Right lobe of liver (tissue), 6 donors: ENCODE data around the gene A2ML1. TPM values are rescaled to one million over a fixed set of nuclear protein-coding genes. Genes with fewer than 3 reads are reported as not detected.

Experiments used
- ATAC-seq, 4 donors: fragments of 200-7000 bp; cut with Tn5 transposase; one replicate each; pipeline ENCODE4 v1.9.1; 2020; ENCODE audit warnings: mild to moderate bottlenecking in 4 of 4, moderate library complexity in 4 of 4
- DNase-seq, 3 donors: peaks; one replicate each; pipeline ENCODE4 v3.0.0-alpha.2; 2020
- H3K27ac ChIP-seq, 3 donors: fragments of 200-600 bp; one replicate each; pipeline ENCODE4 v1.8.0; 2022
- H3K27me3 ChIP-seq, 2 donors: fragments of 200-600 bp; one replicate each; pipeline ENCODE4 v1.8.0; 2022
- H3K36me3 ChIP-seq, 4 donors: fragments of 200-600 bp; sonication (generic) in 1 of 4; one replicate each; pipeline versions ENCODE4 v1.5.1 to v1.8.0; 2017 to 2022; ENCODE audit warnings: control low read depth in 1 of 4
- H3K4me1 ChIP-seq, 4 donors: fragments of 200-600 bp; sonication (generic) in 1 of 4; one replicate each; pipeline versions ENCODE4 v1.5.1 to v1.8.0; 2017 to 2022; ENCODE audit warnings: control low read depth in 1 of 4
- H3K4me3 ChIP-seq, 3 donors: fragments of 200-600 bp; one replicate each; pipeline ENCODE4 v1.8.0; 2022
- H3K9me3 ChIP-seq, 4 donors: fragments of 200-600 bp; sonication (generic) in 1 of 4; one replicate each; pipeline versions ENCODE4 v1.5.1 to v1.8.0; 2017 to 2022; ENCODE audit warnings: control low read depth in 1 of 4
- POLR2A ChIP-seq: fragments of 450-650 bp; IDR thresholded peaks from one replicate; pipeline ENCODE4 v1.6.1; 2017; ENCODE audit warnings: antibody characterized with exemption, mild to moderate bottlenecking
- WGBS: methylation state at CpG from one replicate; pipeline ENCODE4 v1.1.6; 2018; ENCODE audit warnings: low coverage, low lambda C conversion rate; ENCODE audit not compliant: insufficient coverage; ENCODE audit errors: missing lambda C conversion rate; 5-methylcytosine and 5-hydroxymethylcytosine counted together
- intact Hi-C, 2 donors: fragments of 100-400 bp; cut with DNase I; formaldehyde crosslinking; loops; one replicate each; pipeline versions ENCODE4 v1.11.2 to v1.14.1; 2022
- total RNA-seq, 6 experiments: library from RNA; depleted of rRNA in 2 of 6; stranded (reverse); fragments of >200 nt in 2 of 6; fragmentation: NEBNext Ultra II Directional in 3 of 6; extraction: Animal tissue kit (Norgen Biotek cat#: 25700) in 3 of 6; gene quantifications; one replicate each; pipeline versions ENCODE4 v1.1.0 to v1.2.4, GENCODE V29; 2016 to 2023
- TF ChIP-seq, protein P1 (sequence below), 4 donors: fragments of 200-600 bp in 3 of 4; fragments of 450-650 bp in 1 of 4; IDR thresholded peaks; one replicate each; pipeline versions ENCODE4 v1.5.1 to v1.8.0; 2016 to 2022; ENCODE audit warnings: antibody characterized with exemption in 4 of 4, mild to moderate bottlenecking in 2 of 4
- donor health status: DM: no; HTN: yes; CAD: no.
- donor health status: DM: no; HTN: no; CAD: no.
- donor health status: DM: no; HTN: no; CAD: no.
- donor health status: DM: no; HTN: yes; CAD: no.
- donor health status: DM: no; HTN: yes; CAD: no.

The A2ML1 gene
- total RNA-seq, 6 experiments from 2014 or later = 0.07 TPM; not detected in 5

GRCh38 chr12:8903646-8904045 is 81.2 kb downstream of the A2ML1 start:
- DNase-seq (no peak), ATAC-seq (no peak)
- intact Hi-C loops = no loop called here
- Histone ChIP-seq H3K36me3 (no peaks in the 10 kb centered on the region), H3K27ac (no peak overlapping the region), H3K4me3 (no peak overlapping the region), H3K9me3 (no peaks in the 10 kb centered on the region), H3K4me1 (no peaks in the 10 kb centered on the region), H3K27me3 (no peaks in the 10 kb centered on the region)
- no peak for TF ChIP-seq POLR2A
- TF ChIP-seq, protein P1, sequence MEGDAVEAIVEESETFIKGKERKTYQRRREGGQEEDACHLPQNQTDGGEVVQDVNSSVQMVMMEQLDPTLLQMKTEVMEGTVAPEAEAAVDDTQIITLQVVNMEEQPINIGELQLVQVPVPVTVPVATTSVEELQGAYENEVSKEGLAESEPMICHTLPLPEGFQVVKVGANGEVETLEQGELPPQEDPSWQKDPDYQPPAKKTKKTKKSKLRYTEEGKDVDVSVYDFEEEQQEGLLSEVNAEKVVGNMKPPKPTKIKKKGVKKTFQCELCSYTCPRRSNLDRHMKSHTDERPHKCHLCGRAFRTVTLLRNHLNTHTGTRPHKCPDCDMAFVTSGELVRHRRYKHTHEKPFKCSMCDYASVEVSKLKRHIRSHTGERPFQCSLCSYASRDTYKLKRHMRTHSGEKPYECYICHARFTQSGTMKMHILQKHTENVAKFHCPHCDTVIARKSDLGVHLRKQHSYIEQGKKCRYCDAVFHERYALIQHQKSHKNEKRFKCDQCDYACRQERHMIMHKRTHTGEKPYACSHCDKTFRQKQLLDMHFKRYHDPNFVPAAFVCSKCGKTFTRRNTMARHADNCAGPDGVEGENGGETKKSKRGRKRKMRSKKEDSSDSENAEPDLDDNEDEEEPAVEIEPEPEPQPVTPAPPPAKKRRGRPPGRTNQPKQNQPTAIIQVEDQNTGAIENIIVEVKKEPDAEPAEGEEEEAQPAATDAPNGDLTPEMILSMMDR (IDR thresholded peaks at IDR 0.05) = no peak
- 41% methylated on average over 3 of the region's 3 CpGs for WGBS

- Histone ChIP-seq H3K4me1 (no peaks in the 10 kb centered on the region), H3K36me3 (no peaks in the 10 kb centered on the region), H3K9me3 (no peaks in the 10 kb centered on the region), H3K27ac (no peak overlapping the region), H3K4me3 (no peak overlapping the region), H3K27me3 (no peaks in the 10 kb centered on the region)
- no peak for DNase-seq
- intact Hi-C loops = no loop called here
- no peak for ATAC-seq
- no peak for TF ChIP-seq POLR2A
- TF ChIP-seq, protein P1 (IDR thresholded peaks at IDR 0.05) = no peak
Measured at GRCh38 chr12:8904665-8905064, 82.2 kb downstream of the A2ML1 start.

GRCh38 chr12:8905546-8905945 is 83.1 kb downstream of the A2ML1 start:
- Histone ChIP-seq H3K27me3 (no peaks in the 10 kb centered on the region), H3K9me3 (no peaks in the 10 kb centered on the region), H3K27ac (no peak overlapping the region), H3K36me3 (no peaks in the 10 kb centered on the region), H3K4me1 (no peaks in the 10 kb centered on the region), H3K4me3 (no peak overlapping the region)
- WGBS = 79% methylated on average over 6 of the region's 10 CpGs
- no peak for TF ChIP-seq POLR2A
- TF ChIP-seq, protein P1 (IDR thresholded peaks at IDR 0.05) = no peak
- intact Hi-C loops = no loop called here
- DNase-seq (no peak), ATAC-seq (no peak)

DNA sequence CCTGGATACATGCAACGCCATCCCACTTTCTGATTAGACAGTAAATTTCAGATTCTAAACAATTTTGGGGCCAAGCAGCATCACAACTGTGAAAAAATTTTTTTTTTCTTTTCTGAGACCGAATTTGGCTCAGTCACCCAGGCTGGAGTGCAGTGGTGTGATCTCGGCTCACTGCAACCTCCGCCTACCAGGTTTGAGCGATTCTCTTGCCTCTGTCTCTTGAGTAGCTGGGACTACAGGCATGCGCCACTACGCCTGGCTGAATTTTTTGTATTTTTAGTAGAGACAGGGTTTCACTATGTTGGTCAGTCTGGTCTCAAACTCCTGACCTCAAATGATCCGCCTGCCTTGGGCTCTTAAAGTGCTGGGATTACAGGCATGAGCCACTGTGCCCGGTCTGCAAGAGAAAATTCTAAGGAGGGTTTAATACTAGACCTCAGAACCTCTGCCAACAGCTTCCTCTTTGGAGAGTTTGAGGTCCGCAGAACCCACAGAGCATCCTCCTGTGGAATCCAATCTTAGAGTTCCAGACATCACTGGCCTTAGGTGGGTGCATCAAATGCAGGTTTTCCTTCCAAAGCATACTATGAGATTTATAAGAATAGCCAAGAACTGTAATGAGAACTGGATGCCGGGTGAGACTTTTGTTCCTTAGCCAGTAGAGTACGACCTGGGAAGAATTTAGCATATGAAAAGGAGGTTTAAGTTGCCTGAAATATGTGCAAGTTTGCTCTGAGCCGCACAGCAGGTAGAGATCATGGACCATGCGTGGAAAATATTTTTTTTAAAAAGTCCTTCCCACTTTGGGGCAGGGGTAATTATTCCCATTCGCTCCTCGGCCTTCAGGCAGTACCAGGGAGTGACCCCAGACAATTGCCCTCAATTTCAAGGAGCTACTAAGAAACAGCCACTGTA is 84.1 kb downstream of the A2ML1 start:
- intact Hi-C loops = no loop called here
- DNase-seq = no peak

More for the DNA sequence above, 84.1 kb downstream of the A2ML1 start:
- 71% methylated on average over 12 of the region's 16 CpGs for WGBS
- H3K27me3 ChIP-seq = no peaks in the 10 kb centered on the region
- no peak overlapping the region for H3K4me3 ChIP-seq
- no peak overlapping the region for H3K27ac ChIP-seq
- TF ChIP-seq, protein P1 (IDR thresholded peaks at IDR 0.05) = no peak
- TF ChIP-seq POLR2A = no peak
- H3K4me1 ChIP-seq = no peaks in the 10 kb centered on the region
- no peaks in the 10 kb centered on the region for H3K9me3 ChIP-seq
- H3K36me3 ChIP-seq = no peaks in the 10 kb centered on the region
- no peak for ATAC-seq
